WERI-Rb-1 (cell line): ENCODE data around the gene CHST9.

Experiments used
- DNase-seq: peaks from one replicate; pipeline ENCODE4 v3.0.0-alpha.2; 2020
- H3K27ac ChIP-seq: fragments of 250-450 bp; sonication (Bioruptor Pico); 2 replicates; pipeline ENCODE4 v1.5.1; 2020; ENCODE audit warnings: mild to moderate bottlenecking, moderate library complexity
- H3K27me3 ChIP-seq: fragments of 250-450 bp; sonication (Bioruptor Pico); 2 replicates; pipeline ENCODE4 v1.5.1; 2021; ENCODE audit warnings: mild to moderate bottlenecking, low read depth, moderate library complexity; ENCODE audit not compliant: insufficient read depth, severe bottlenecking
- H3K36me3 ChIP-seq: fragments of 250-450 bp; sonication (Bioruptor Pico); 2 replicates; pipeline ENCODE4 v1.5.1; 2020; ENCODE audit warnings: mild to moderate bottlenecking, moderate library complexity
- H3K4me3 ChIP-seq: 2 replicates; pipeline ENCODE4 v1.5.1; 2011; ENCODE audit warnings: low read depth, mild to moderate bottlenecking, control low read depth, low read length
- H3K9me3 ChIP-seq: fragments of 250-450 bp; sonication (Bioruptor Pico); 2 replicates; pipeline ENCODE4 v1.5.1; 2021; ENCODE audit warnings: mild to moderate bottlenecking, moderate library complexity; ENCODE audit not compliant: severe bottlenecking
- CTCF ChIP-seq: IDR thresholded peaks from 2 replicates; pipeline ENCODE4 v1.5.1; 2011; ENCODE audit warnings: low read depth, mild to moderate bottlenecking, control low read depth, inconsistent platforms, low read length

CHST9 gene

GRCh38 chr18:27073404-27073830 lies 111.7 kb downstream of the CHST9 start:
- Histone ChIP-seq H3K36me3 (no peaks in the 10 kb centered on the region), H3K27ac (no peak overlapping the region), H3K9me3 (no peaks in the 10 kb centered on the region), H3K27me3 (no peaks in the 10 kb centered on the region), H3K4me3 (no peak overlapping the region)
- no peak for DNase-seq
- TF ChIP-seq CTCF = no peak

- Histone ChIP-seq H3K36me3 (no peaks in the 10 kb centered on the region), H3K9me3 (no peaks in the 10 kb centered on the region)
- DNase-seq = no peak
These were observed 120.4 kb downstream of the CHST9 start for GRCh38 chr18:27064673-27065072.

GRCh38 chr18:27062802-27063201 lies 122.3 kb downstream of the CHST9 start:
- Histone ChIP-seq H3K9me3 (no peaks in the 10 kb centered on the region), H3K27ac (no peak overlapping the region), H3K36me3 (no peaks in the 10 kb centered on the region), H3K4me3 (no peak overlapping the region), H3K27me3 (no peaks in the 10 kb centered on the region)
- TF ChIP-seq CTCF = no peak
- no peak for DNase-seq

More at GRCh38 chr18:27064673-27065072, 120.4 kb downstream of the CHST9 start:
- H3K4me3 ChIP-seq = no peak overlapping the region
- TF ChIP-seq CTCF = no peak
- no peaks in the 10 kb centered on the region for H3K27me3 ChIP-seq
- H3K27ac ChIP-seq = no peak overlapping the region

GRCh38 chr18:27061488-27062095 lies 123.5 kb downstream of the CHST9 start:
- Histone ChIP-seq H3K4me3 (no peak overlapping the region), H3K36me3 (no peaks in the 10 kb centered on the region), H3K9me3 (no peaks in the 10 kb centered on the region), H3K27ac (no peak overlapping the region), H3K27me3 (no peaks in the 10 kb centered on the region)
- TF ChIP-seq CTCF = no peak
- DNase-seq = no peak

GRCh38 chr18:27057519-27058234 lies 127.4 kb downstream of the CHST9 start:
- Histone ChIP-seq H3K36me3 (no peaks in the 10 kb centered on the region), H3K9me3 (no peaks in the 10 kb centered on the region), H3K27ac (no peak overlapping the region), H3K27me3 (no peaks in the 10 kb centered on the region), H3K4me3 (no peak overlapping the region)
- DNase-seq = no peak
- TF ChIP-seq CTCF = no peak

GRCh38 chr18:27054926-27055325 lies 130.2 kb downstream of the CHST9 start:
- TF ChIP-seq CTCF = no peak
- H3K27me3 ChIP-seq = no peaks in the 10 kb centered on the region
- no peaks in the 10 kb centered on the region for H3K36me3 ChIP-seq
- H3K27ac ChIP-seq = no peak overlapping the region
- no peak for DNase-seq
- H3K9me3 ChIP-seq = no peaks in the 10 kb centered on the region
- no peak overlapping the region for H3K4me3 ChIP-seq
